GM23338 (cell line): ENCODE data around the gene C1QTNF9. TPM values are rescaled to one million over a fixed set of nuclear protein-coding genes. Genes with fewer than 3 reads are reported as not detected.

Source experiments
- ATAC-seq: fragments of 200-7000 bp; cut with Tn5 transposase; 3 replicates; pipeline ENCODE4 v1.9.1; 2020
- DNase-seq: peaks from one replicate; pipeline ENCODE4 v3.0.0-alpha.2; 2015; ENCODE audit warnings: low spot score
- H2AFZ ChIP-seq: fragments of 200-600 bp; sonication (generic); 2 replicates; pipeline ENCODE4 v1.8.0; 2016; ENCODE audit warnings: antibody characterized with exemption, mild to moderate bottlenecking, moderate library complexity
- H3F3A ChIP-seq: fragments of 200-600 bp; sonication (generic); replicated peaks from 2 replicates; pipeline ENCODE4 v1.8.0; 2017; ENCODE audit warnings: antibody characterized with exemption, mixed run types, low read depth
- H3K27ac ChIP-seq: fragments of 200-600 bp; sonication (generic); 2 replicates; pipeline ENCODE4 v1.6.1; 2016; ENCODE audit warnings: low read depth
- H3K27me3 ChIP-seq: fragments of 200-600 bp; sonication (generic); 2 replicates; pipeline ENCODE4 v1.8.0; 2016; ENCODE audit warnings: mild to moderate bottlenecking, mixed run types, moderate library complexity; ENCODE audit not compliant: insufficient read depth
- H3K36me3 ChIP-seq: fragments of 200-600 bp; sonication (generic); 2 replicates; pipeline ENCODE4 v1.8.0; 2016; ENCODE audit warnings: mild to moderate bottlenecking; ENCODE audit not compliant: insufficient read depth
- H3K4me1 ChIP-seq: fragments of 200-600 bp; sonication (generic); 2 replicates; pipeline ENCODE4 v1.8.0; 2016; ENCODE audit warnings: mild to moderate bottlenecking, moderate library complexity; ENCODE audit not compliant: insufficient read depth
- H3K4me2 ChIP-seq: fragments of 200-600 bp; sonication (generic); 2 replicates; pipeline ENCODE4 v1.7.1; 2017; ENCODE audit warnings: mixed run types
- H3K4me3 ChIP-seq: fragments of 200-600 bp; sonication (generic); 2 replicates; pipeline ENCODE4 v1.6.1; 2016; ENCODE audit warnings: mixed run types
- H3K79me2 ChIP-seq: fragments of 200-600 bp; sonication (generic); replicated peaks from 2 replicates; pipeline ENCODE4 v1.8.0; 2017; ENCODE audit warnings: mild to moderate bottlenecking; ENCODE audit not compliant: insufficient read depth
- H3K9me2 ChIP-seq: fragments of 200-600 bp; sonication (generic); 2 replicates; pipeline ENCODE4 v1.8.0; 2017; ENCODE audit not compliant: insufficient read depth
- H4K20me1 ChIP-seq: fragments of 200-600 bp; sonication (generic); replicated peaks from 2 replicates; pipeline ENCODE4 v1.8.0; 2017; ENCODE audit warnings: mild to moderate bottlenecking; ENCODE audit not compliant: insufficient read depth
- H3K27ac Mint-ChIP-seq: 2 replicates; pipeline ENCODE4 v1.8.0; 2020; ENCODE audit warnings: inconsistent platforms, mild to moderate bottlenecking, moderate library complexity, mixed read lengths
- H3K27me3 Mint-ChIP-seq: 3 replicates; pipeline ENCODE4 v1.8.0; 2022; ENCODE audit warnings: low read depth, mild to moderate bottlenecking, moderate library complexity, mixed read lengths, inconsistent platforms; ENCODE audit not compliant: insufficient read depth, poor library complexity
- H3K36me3 Mint-ChIP-seq: 3 replicates; pipeline ENCODE4 v1.8.0; 2021; ENCODE audit warnings: low read depth, mild to moderate bottlenecking, inconsistent platforms, moderate library complexity, mixed read lengths
- H3K4me1 Mint-ChIP-seq: 3 replicates; pipeline ENCODE4 v1.8.0; 2020; ENCODE audit warnings: mild to moderate bottlenecking, inconsistent platforms, mixed read lengths
- H3K4me3 Mint-ChIP-seq: 3 replicates; pipeline ENCODE4 v1.8.0; 2021; ENCODE audit warnings: moderate library complexity, mild to moderate bottlenecking, inconsistent platforms, mixed read lengths
- H3K9me3 Mint-ChIP-seq: 3 replicates; pipeline ENCODE4 v1.8.0; 2020; ENCODE audit warnings: moderate library complexity, mild to moderate bottlenecking, inconsistent platforms, mixed read lengths
- CTCF ChIP-seq, 2 experiments: fragments of 200-600 bp in 1 of 2; sonication (generic) in 1 of 2; conservative IDR thresholded peaks; 2 replicates each; pipeline versions ENCODE4 v1.5.1 to v1.6.1; 2016 to 2017; ENCODE audit warnings: antibody characterized with exemption in 2 of 2, low read depth in 2 of 2, mild to moderate bottlenecking in 2 of 2, moderate library complexity in 1 of 2
- EZH2 ChIP-seq: fragments of 200-600 bp; sonication (generic); IDR thresholded peaks from one replicate; pipeline ENCODE4 v1.8.0; 2017; ENCODE audit warnings: antibody characterized with exemption, mild to moderate bottlenecking, low read depth; ENCODE audit not compliant: unreplicated experiment
- EZH2phosphoT487 ChIP-seq: fragments of 200-600 bp; sonication (generic); IDR thresholded peaks from one replicate; pipeline ENCODE4 v1.8.1; 2018; ENCODE audit warnings: antibody characterized with exemption; ENCODE audit not compliant: unreplicated experiment
- NANOG ChIP-seq: IDR thresholded peaks from 2 replicates; pipeline ENCODE4 v1.6.1; 2016; ENCODE audit warnings: antibody characterized with exemption, borderline replicate concordance
- POLR2AphosphoS5 ChIP-seq: IDR thresholded peaks from 2 replicates; pipeline ENCODE4 v1.6.1; 2016; ENCODE audit warnings: antibody characterized with exemption, low read depth
- REST ChIP-seq: IDR thresholded peaks from one replicate; pipeline ENCODE4 v1.6.1; 2018; ENCODE audit warnings: antibody characterized with exemption; ENCODE audit not compliant: unreplicated experiment
- ZNF114 ChIP-seq: fragments of 250-450 bp; sonication (Bioruptor Pico); IDR thresholded peaks from 2 replicates; pipeline ENCODE4 v1.5.0; 2020; ENCODE audit warnings: mild to moderate bottlenecking, moderate library complexity
- ZNF331 ChIP-seq: fragments of 250-450 bp; sonication (Bioruptor Pico); IDR thresholded peaks from 2 replicates; pipeline ENCODE4 v1.5.0; 2020; ENCODE audit warnings: low read depth, mild to moderate bottlenecking, moderate library complexity
- polyA plus RNA-seq: library from polyadenylated mRNA; unstranded; fragments of >200 nt; fragmentation: Nextera tagmentation; extraction: Ambion mirVana; gene quantifications from 2 replicates; pipeline ENCODE4 v1.2.1, GENCODE V29; 2016
- total RNA-seq: library from RNA; depleted of rRNA; stranded (reverse); fragments of >200 nt; shearing (Covaris generic); gene quantifications from 2 replicates; pipeline ENCODE4 v1.2.3, GENCODE V29; 2014
- TF ChIP-seq, protein P1 (sequence below): IDR thresholded peaks from 2 replicates; pipeline ENCODE4 v1.6.1; 2016; ENCODE audit warnings: antibody characterized with exemption
- TF ChIP-seq, protein P2 (sequence below): fragments of 250-450 bp; sonication (Bioruptor Pico); IDR thresholded peaks from 2 replicates; pipeline ENCODE4 v1.5.0; 2020; ENCODE audit warnings: mild to moderate bottlenecking, moderate library complexity

The C1QTNF9 gene
- total and polyA plus RNA-seq, 2 experiments from 2014 or later, result not detected

GRCh38 chr13:24273926-24274325, 35.5 kb upstream of the C1QTNF9 start (continued):
- TF ChIP-seq, protein P1, sequence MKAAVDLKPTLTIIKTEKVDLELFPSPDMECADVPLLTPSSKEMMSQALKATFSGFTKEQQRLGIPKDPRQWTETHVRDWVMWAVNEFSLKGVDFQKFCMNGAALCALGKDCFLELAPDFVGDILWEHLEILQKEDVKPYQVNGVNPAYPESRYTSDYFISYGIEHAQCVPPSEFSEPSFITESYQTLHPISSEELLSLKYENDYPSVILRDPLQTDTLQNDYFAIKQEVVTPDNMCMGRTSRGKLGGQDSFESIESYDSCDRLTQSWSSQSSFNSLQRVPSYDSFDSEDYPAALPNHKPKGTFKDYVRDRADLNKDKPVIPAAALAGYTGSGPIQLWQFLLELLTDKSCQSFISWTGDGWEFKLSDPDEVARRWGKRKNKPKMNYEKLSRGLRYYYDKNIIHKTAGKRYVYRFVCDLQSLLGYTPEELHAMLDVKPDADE, result no peak
- TF ChIP-seq CTCF (conservative IDR thresholded peaks at IDR 0.05; ENCODE audit: low read depth in 2 of 2) (no peak), REST (no peak), POLR2AphosphoS5 (no peak), ZNF114 (CRISPR knock-in tag) (no peak), EZH2phosphoT487 (no peak), ZNF331 (CRISPR knock-in tag) (no peak), EZH2 (no peak), NANOG (no peak)

GRCh38 chr13:24274452-24275021, 34.8 kb upstream of the C1QTNF9 start:
- H3K79me2 ChIP-seq, result peaks cover 20% of the 10 kb centered on the region; the same call in 1 of the 2 replicates
- 0 out of 2 replicates have a peak, but pooled peaks cover 5% of the 10 kb centered on the region for H3K4me1 ChIP-seq
- no peaks in the 10 kb centered on the region for H3K36me3 ChIP-seq
- no peaks in the 10 kb centered on the region for H3K9me3 Mint-ChIP-seq
- H3F3A ChIP-seq, result no peaks in the 10 kb centered on the region
- H3K27ac ChIP-seq, result no peak overlapping the region
- no peaks in the 10 kb centered on the region for H3K27me3 ChIP-seq
- no peak overlapping the region for H3K4me3 Mint-ChIP-seq
- peaks cover 12% of the 10 kb centered on the region for H3K4me1 Mint-ChIP-seq
- peaks cover 4% of the 10 kb centered on the region; the same call in 1 of the 2 replicates for H4K20me1 ChIP-seq
- H3K36me3 Mint-ChIP-seq, result no peaks in the 10 kb centered on the region
- H3K4me3 ChIP-seq, result no peak overlapping the region
- H3K27me3 Mint-ChIP-seq, result peaks cover 2% of the 10 kb centered on the region
- ATAC-seq, result no peak
- H3K4me2 ChIP-seq, result no peak overlapping the region
- no peak for DNase-seq
- H3K27ac Mint-ChIP-seq, result no peak overlapping the region
- H3K9me2 ChIP-seq, result no peaks in the 10 kb centered on the region
- H2AFZ ChIP-seq, result no peak overlapping the region
- TF ChIP-seq CTCF (conservative IDR thresholded peaks at IDR 0.05; ENCODE audit: low read depth in 2 of 2), result no peak
- TF ChIP-seq, protein P2, sequence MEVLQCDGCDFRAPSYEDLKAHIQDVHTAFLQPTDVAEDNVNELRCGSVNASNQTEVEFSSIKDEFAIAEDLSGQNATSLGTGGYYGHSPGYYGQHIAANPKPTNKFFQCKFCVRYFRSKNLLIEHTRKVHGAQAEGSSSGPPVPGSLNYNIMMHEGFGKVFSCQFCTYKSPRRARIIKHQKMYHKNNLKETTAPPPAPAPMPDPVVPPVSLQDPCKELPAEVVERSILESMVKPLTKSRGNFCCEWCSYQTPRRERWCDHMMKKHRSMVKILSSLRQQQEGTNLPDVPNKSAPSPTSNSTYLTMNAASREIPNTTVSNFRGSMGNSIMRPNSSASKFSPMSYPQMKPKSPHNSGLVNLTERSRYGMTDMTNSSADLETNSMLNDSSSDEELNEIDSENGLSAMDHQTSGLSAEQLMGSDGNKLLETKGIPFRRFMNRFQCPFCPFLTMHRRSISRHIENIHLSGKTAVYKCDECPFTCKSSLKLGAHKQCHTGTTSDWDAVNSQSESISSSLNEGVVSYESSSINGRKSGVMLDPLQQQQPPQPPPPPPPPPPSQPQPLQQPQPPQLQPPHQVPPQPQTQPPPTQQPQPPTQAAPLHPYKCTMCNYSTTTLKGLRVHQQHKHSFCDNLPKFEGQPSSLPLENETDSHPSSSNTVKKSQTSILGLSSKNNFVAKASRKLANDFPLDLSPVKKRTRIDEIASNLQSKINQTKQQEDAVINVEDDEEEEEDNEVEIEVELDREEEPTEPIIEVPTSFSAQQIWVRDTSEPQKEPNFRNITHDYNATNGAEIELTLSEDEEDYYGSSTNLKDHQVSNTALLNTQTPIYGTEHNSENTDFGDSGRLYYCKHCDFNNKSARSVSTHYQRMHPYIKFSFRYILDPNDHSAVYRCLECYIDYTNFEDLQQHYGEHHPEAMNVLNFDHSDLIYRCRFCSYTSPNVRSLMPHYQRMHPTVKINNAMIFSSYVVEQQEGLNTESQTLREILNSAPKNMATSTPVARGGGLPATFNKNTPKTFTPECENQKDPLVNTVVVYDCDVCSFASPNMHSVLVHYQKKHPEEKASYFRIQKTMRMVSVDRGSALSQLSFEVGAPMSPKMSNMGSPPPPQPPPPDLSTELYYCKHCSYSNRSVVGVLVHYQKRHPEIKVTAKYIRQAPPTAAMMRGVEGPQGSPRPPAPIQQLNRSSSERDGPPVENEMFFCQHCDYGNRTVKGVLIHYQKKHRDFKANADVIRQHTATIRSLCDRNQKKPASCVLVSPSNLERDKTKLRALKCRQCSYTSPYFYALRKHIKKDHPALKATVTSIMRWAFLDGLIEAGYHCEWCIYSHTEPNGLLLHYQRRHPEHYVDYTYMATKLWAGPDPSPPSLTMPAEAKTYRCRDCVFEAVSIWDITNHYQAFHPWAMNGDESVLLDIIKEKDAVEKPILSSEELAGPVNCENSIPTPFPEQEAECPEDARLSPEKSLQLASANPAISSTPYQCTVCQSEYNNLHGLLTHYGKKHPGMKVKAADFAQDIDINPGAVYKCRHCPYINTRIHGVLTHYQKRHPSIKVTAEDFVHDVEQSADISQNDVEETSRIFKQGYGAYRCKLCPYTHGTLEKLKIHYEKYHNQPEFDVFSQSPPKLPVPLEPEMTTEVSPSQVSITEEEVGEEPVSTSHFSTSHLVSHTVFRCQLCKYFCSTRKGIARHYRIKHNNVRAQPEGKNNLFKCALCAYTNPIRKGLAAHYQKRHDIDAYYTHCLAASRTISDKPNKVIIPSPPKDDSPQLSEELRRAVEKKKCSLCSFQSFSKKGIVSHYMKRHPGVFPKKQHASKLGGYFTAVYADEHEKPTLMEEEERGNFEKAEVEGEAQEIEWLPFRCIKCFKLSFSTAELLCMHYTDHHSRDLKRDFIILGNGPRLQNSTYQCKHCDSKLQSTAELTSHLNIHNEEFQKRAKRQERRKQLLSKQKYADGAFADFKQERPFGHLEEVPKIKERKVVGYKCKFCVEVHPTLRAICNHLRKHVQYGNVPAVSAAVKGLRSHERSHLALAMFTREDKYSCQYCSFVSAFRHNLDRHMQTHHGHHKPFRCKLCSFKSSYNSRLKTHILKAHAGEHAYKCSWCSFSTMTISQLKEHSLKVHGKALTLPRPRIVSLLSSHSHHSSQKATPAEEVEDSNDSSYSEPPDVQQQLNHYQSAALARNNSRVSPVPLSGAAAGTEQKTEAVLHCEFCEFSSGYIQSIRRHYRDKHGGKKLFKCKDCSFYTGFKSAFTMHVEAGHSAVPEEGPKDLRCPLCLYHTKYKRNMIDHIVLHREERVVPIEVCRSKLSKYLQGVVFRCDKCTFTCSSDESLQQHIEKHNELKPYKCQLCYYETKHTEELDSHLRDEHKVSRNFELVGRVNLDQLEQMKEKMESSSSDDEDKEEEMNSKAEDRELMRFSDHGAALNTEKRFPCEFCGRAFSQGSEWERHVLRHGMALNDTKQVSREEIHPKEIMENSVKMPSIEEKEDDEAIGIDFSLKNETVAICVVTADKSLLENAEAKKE (CRISPR knock-in tag), result no peak
